Fibroblast of lung (primary cell): ENCODE results near the gene IGF2BP2. TPM values are rescaled to one million over a fixed set of nuclear protein-coding genes. Genes with fewer than 3 reads are reported as not detected.

Experiments used
- DNase-seq, 2 donors: peaks; one replicate each; pipeline versions ENCODE4 v3.0.0 to v3.0.0-alpha.2; 2010; ENCODE audit warnings: low read depth in 2 of 2
- H2AFZ ChIP-seq: 2 replicates; pipeline ENCODE4 v1.5.1; 2012; ENCODE audit warnings: low read length, control low read depth, inconsistent platforms
- H3K27ac ChIP-seq: 2 replicates; pipeline ENCODE4 v1.5.1; 2011; ENCODE audit warnings: low read length, control low read depth; ENCODE audit not compliant: insufficient read depth
- H3K27me3 ChIP-seq: 2 replicates; pipeline ENCODE4 v1.5.1; 2011; ENCODE audit warnings: mild to moderate bottlenecking, low read length; ENCODE audit not compliant: control insufficient read depth, insufficient read depth
- H3K36me3 ChIP-seq: 2 replicates; pipeline ENCODE4 v1.5.1; 2011; ENCODE audit warnings: low read length; ENCODE audit not compliant: control insufficient read depth, insufficient read depth
- H3K4me1 ChIP-seq: 2 replicates; pipeline ENCODE4 v1.5.1; 2011; ENCODE audit warnings: low read length; ENCODE audit not compliant: control insufficient read depth, insufficient read depth; ENCODE audit errors: extremely low read depth
- H3K4me2 ChIP-seq: 2 replicates; pipeline ENCODE4 v1.5.1; 2011; ENCODE audit warnings: low read length, control low read depth; ENCODE audit not compliant: insufficient read depth; ENCODE audit errors: extremely low read depth
- H3K4me3 ChIP-seq, 4 experiments: fragments of 200-600 bp in 1 of 4; sonication (generic) in 1 of 4; replicated peaks in 1 of 4; 2 replicates each; pipeline ENCODE4 v1.5.1; 2011 to 2016; ENCODE audit warnings: low read length in 4 of 4, low read depth in 3 of 4, mild to moderate bottlenecking in 3 of 4, control low read depth in 2 of 4, inconsistent platforms in 1 of 4, mixed read lengths in 1 of 4; ENCODE audit not compliant: insufficient read depth in 1 of 4; ENCODE audit errors: control extremely low read depth in 1 of 4
- H3K79me2 ChIP-seq: 2 replicates; pipeline ENCODE4 v1.5.1; 2012; ENCODE audit warnings: mild to moderate bottlenecking, low read length, inconsistent platforms; ENCODE audit not compliant: control insufficient read depth, insufficient read depth
- H3K9ac ChIP-seq: 2 replicates; pipeline ENCODE4 v1.5.1; 2011; ENCODE audit warnings: mild to moderate bottlenecking, low read length, control low read depth; ENCODE audit not compliant: insufficient read depth
- H3K9me3 ChIP-seq: 2 replicates; pipeline ENCODE4 v1.5.1; 2012; ENCODE audit warnings: low read depth, low read length; ENCODE audit not compliant: control insufficient read depth, insufficient read depth
- H4K20me1 ChIP-seq: 2 replicates; pipeline ENCODE4 v1.5.1; 2011; ENCODE audit warnings: low read length; ENCODE audit not compliant: control insufficient read depth, insufficient read depth; ENCODE audit errors: extremely low read depth
- EZH2 ChIP-seq: IDR thresholded peaks from 2 replicates; pipeline ENCODE4 v1.5.1; 2012; ENCODE audit warnings: low read length, control low read depth, mild to moderate bottlenecking; ENCODE audit errors: missing control alignments
- polyA plus RNA-seq, 2 donors: library from polyadenylated mRNA; depleted of rRNA in 1 of 2; stranded (reverse) in 1 of 2; unstranded in 1 of 2; fragments of >200 nt; gene quantifications; 2 replicates each; pipeline ENCODE4 v1.2.1, GENCODE V29; 2011 to 2012; ENCODE audit warnings: missing spikeins in 1 of 2
- total RNA-seq: library from RNA; depleted of rRNA; stranded (reverse); fragments of >200 nt; gene quantifications from 2 replicates; pipeline ENCODE4 v1.2.1, GENCODE V29; 2014
- TF ChIP-seq, protein P1 (sequence below), 2 donors: IDR thresholded peaks in 1 of 2; conservative IDR thresholded peaks in 1 of 2; 1 replicate in 1 of 2; 2 replicates in 1 of 2; pipeline ENCODE4 v1.5.1; 2011 to 2012; ENCODE audit warnings: low read length in 2 of 2, control low read depth in 1 of 2, inconsistent platforms in 1 of 2, low read depth in 1 of 2, mild to moderate bottlenecking in 1 of 2

IGF2BP2 gene
- total and polyA plus RNA-seq, 2 donors (not counting 1 experiment from before 2014, with no cell fraction given), result 5.5 to 46.1 TPM

DNA sequence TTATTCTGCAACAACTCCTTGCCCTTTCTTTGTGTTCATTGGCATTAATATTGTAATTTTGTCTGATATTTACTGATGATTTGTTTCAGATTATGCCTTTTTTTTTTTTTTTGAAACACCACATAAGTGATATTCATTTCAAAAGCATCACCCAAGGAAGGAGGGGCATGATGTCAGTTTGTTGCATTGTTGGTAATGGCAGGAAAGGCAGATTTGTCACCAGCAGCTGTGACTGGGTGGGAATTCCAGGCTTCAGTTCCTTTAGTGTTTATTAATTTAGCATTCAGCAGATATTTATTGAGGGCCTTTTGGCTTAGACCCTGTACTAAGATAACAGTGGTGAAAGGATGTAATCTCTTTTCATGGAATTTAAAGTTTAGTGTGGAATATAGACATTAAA, 219.3 kb downstream of the IGF2BP2 start:
- H4K20me1 ChIP-seq, result no peaks in the 10 kb centered on the region
- no peaks in the 10 kb centered on the region for H3K9me3 ChIP-seq
- H3K4me1 ChIP-seq, result no peaks in the 10 kb centered on the region
- no peak overlapping the region for H2AFZ ChIP-seq
- no peak overlapping the region for H3K27ac ChIP-seq
- TF ChIP-seq, protein P1, sequence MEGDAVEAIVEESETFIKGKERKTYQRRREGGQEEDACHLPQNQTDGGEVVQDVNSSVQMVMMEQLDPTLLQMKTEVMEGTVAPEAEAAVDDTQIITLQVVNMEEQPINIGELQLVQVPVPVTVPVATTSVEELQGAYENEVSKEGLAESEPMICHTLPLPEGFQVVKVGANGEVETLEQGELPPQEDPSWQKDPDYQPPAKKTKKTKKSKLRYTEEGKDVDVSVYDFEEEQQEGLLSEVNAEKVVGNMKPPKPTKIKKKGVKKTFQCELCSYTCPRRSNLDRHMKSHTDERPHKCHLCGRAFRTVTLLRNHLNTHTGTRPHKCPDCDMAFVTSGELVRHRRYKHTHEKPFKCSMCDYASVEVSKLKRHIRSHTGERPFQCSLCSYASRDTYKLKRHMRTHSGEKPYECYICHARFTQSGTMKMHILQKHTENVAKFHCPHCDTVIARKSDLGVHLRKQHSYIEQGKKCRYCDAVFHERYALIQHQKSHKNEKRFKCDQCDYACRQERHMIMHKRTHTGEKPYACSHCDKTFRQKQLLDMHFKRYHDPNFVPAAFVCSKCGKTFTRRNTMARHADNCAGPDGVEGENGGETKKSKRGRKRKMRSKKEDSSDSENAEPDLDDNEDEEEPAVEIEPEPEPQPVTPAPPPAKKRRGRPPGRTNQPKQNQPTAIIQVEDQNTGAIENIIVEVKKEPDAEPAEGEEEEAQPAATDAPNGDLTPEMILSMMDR (conservative IDR thresholded peaks at IDR 0.05 in 1 of 2, IDR thresholded peaks at IDR 0.05 in 1 of 2; ENCODE audit: low read depth in 1 of 2, low read length in 2 of 2), result no peak
- no peak for TF ChIP-seq EZH2
- H3K36me3 ChIP-seq, result peaks cover 1% of the 10 kb centered on the region
- no peaks in the 10 kb centered on the region for H3K79me2 ChIP-seq
- H3K27me3 ChIP-seq, result no peaks in the 10 kb centered on the region
- DNase-seq, result no peak
- no peak overlapping the region for H3K4me2 ChIP-seq
- no peak overlapping the region for H3K9ac ChIP-seq
- H3K4me3 ChIP-seq, result no peak overlapping the region

DNA sequence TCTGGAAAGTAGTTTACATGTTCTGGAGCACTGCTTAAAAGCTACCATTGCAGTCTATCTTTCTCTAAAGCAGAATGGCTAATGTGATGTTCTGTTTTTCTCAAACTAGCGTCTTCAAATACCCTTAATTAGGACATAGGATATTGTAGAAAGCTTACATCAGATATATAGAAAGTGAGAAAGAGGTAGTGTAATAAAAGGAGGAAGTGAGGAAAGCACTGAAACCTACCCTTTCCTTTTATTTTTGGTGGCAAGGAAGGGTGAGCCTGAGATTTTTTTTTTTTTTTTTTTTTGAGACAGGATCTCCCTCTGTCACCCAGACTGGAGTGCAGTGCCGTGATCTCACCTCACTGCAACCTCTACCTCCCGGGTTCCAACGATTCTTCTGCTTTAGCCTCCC, 229.3 kb downstream of the IGF2BP2 start:
- Histone ChIP-seq H3K36me3 (no peaks in the 10 kb centered on the region), H3K4me1 (no peaks in the 10 kb centered on the region), H3K27ac (no peak overlapping the region), H3K9me3 (no peaks in the 10 kb centered on the region), H3K9ac (no peak overlapping the region), H4K20me1 (no peaks in the 10 kb centered on the region), H2AFZ (no peak overlapping the region), H3K79me2 (no peaks in the 10 kb centered on the region), H3K4me2 (no peak overlapping the region), H3K4me3 (no peak overlapping the region), H3K27me3 (no peaks in the 10 kb centered on the region)
- TF ChIP-seq, protein P1 (conservative IDR thresholded peaks at IDR 0.05 in 1 of 2, IDR thresholded peaks at IDR 0.05 in 1 of 2; ENCODE audit: low read depth in 1 of 2, low read length in 2 of 2), result no peak
- no peak for TF ChIP-seq EZH2
- no peak for DNase-seq

DNA sequence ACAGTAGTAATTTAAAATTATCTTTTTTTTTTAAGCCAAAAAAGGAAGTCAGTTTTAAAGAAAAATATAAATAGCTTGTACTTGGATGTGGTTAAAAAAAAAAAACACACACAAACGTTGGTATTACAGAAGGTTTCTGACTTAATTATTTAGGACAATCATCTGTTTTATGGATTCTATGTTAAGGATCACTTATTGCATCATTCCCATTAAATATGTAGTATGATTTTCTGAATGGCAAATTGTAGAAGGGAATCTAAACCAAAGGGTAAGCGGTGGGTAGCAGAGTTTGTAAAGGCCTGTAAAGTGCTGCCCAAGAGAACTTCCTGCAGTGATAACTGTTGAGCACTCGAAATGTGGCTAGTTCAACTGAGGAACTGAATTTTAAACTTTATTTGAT, 230.8 kb downstream of the IGF2BP2 start:
- H3K27me3 ChIP-seq, result no peaks in the 10 kb centered on the region
- H3K4me3 ChIP-seq, result no peak overlapping the region
- no peak overlapping the region for H3K9ac ChIP-seq
- no peaks in the 10 kb centered on the region for H3K79me2 ChIP-seq
- H3K9me3 ChIP-seq, result no peaks in the 10 kb centered on the region
- H3K27ac ChIP-seq, result no peak overlapping the region
- H2AFZ ChIP-seq, result no peak overlapping the region
- no peaks in the 10 kb centered on the region for H4K20me1 ChIP-seq
- no peaks in the 10 kb centered on the region for H3K36me3 ChIP-seq
- no peak for DNase-seq
- H3K4me2 ChIP-seq, result no peak overlapping the region
- H3K4me1 ChIP-seq, result no peaks in the 10 kb centered on the region
- TF ChIP-seq, protein P1 (conservative IDR thresholded peaks at IDR 0.05 in 1 of 2, IDR thresholded peaks at IDR 0.05 in 1 of 2; ENCODE audit: low read depth in 1 of 2, low read length in 2 of 2), result no peak
- TF ChIP-seq EZH2, result no peak

Other genes with a start within 250 kb of the IGF2BP2 start
- 23.6 and 26.9 TPM in 2 replicates for gene SENP2, start 238.7 kb downstream of the IGF2BP2 start, total RNA-seq
- gene SENP2, start 238.7 kb downstream of the IGF2BP2 start, polyA plus RNA-seq, result 17.7 and 19.6 TPM in 2 replicates
- 80.6 and 117 TPM in 2 replicates for gene TRA2B, start 113.0 kb upstream of the IGF2BP2 start, total RNA-seq
- gene TRA2B, start 113.0 kb upstream of the IGF2BP2 start, polyA plus RNA-seq, result 140 and 178 TPM in 2 replicates